HEK293 (cell line): Measurements from ENCODE around the gene SSBP3.

Experiments
- CTCF ChIA-PET: fragments of 350-600 bp; formaldehyde crosslinking; extraction: SDS; loops from one replicate; lab custom pipeline; 2021; ENCODE audit warnings: antibody characterized with exemption; lab: Yijun Ruan, JAX
- POLR2A ChIA-PET: fragments of 300-600 bp; formaldehyde crosslinking; extraction: SDS; loops from one replicate; lab custom pipeline; 2020; ENCODE audit warnings: antibody characterized with exemption, inconsistent platforms; lab: Yijun Ruan, JAX
- H3K27ac ChIP-seq: fragments of 200-500 bp; sonication (Bioruptor generic); 2 replicates; pipeline ENCODE4 v1.5.1; 2014; ENCODE audit warnings: low read depth, low read length, control low read depth, inconsistent platforms; ENCODE audit errors: extremely low read depth
- H3K36me3 ChIP-seq, 2 experiments: fragments of 200-500 bp in 1 of 2; sonication (Bioruptor generic) in 1 of 2; 1 replicate in 1 of 2; 2 replicates in 1 of 2; pipeline ENCODE4 v1.5.1; 2014 to 2017; ENCODE audit warnings: inconsistent platforms in 2 of 2, low read length in 2 of 2; ENCODE audit not compliant: control insufficient read depth in 2 of 2, insufficient read depth in 1 of 2
- H3K4me1 ChIP-seq: fragments of 200-500 bp; sonication (Bioruptor generic); 2 replicates; pipeline ENCODE4 v1.5.1; 2014; ENCODE audit warnings: mild to moderate bottlenecking, low read length, inconsistent platforms; ENCODE audit not compliant: control insufficient read depth, insufficient read depth
- H3K4me3 ChIP-seq: 2 replicates; pipeline ENCODE4 v1.5.1; 2011; ENCODE audit warnings: low read depth, mild to moderate bottlenecking, control low read depth, low read length, moderate library complexity
- H3K9me3 ChIP-seq: fragments of 200-500 bp; sonication (Bioruptor generic); 2 replicates; pipeline ENCODE4 v1.5.1; 2014; ENCODE audit warnings: low read depth, low read length, inconsistent platforms; ENCODE audit not compliant: control insufficient read depth, insufficient read depth
- INSM2 ChIP-seq: fragments of 450-650 bp; formaldehyde crosslinking; IDR thresholded peaks from 2 replicates; pipeline ENCODE4 v1.5.1; 2016; ENCODE audit warnings: missing biosample characterization, missing genetic modification characterization
- KLF1 ChIP-seq: fragments of 450-650 bp; formaldehyde crosslinking; IDR thresholded peaks from 2 replicates; pipeline ENCODE4 v1.5.1; 2016; ENCODE audit warnings: missing biosample characterization, missing genetic modification characterization
- PATZ1 ChIP-seq: fragments of 450-650 bp; formaldehyde crosslinking; IDR thresholded peaks from 2 replicates; pipeline ENCODE4 v1.5.1; 2016; ENCODE audit warnings: missing biosample characterization, missing genetic modification characterization
- PBX3 ChIP-seq: sonication (generic); formaldehyde crosslinking; IDR thresholded peaks from 2 replicates; pipeline ENCODE4 v1.8.1; 2022; ENCODE audit warnings: mild to moderate bottlenecking, moderate library complexity, missing genetic modification reagents
- TSHZ1 ChIP-seq: fragments of 450-650 bp; formaldehyde crosslinking; IDR thresholded peaks from 2 replicates; pipeline ENCODE4 v1.5.1; 2016; ENCODE audit warnings: missing biosample characterization, missing genetic modification characterization, borderline replicate concordance
- ZBTB17 ChIP-seq: fragments of 450-650 bp; formaldehyde crosslinking; IDR thresholded peaks from 2 replicates; pipeline ENCODE4 v1.5.1; 2016; ENCODE audit warnings: missing biosample characterization, missing genetic modification characterization
- ZFP3 ChIP-seq: fragments of 450-650 bp; formaldehyde crosslinking; IDR thresholded peaks from 2 replicates; pipeline ENCODE4 v1.5.1; 2016; ENCODE audit warnings: low read depth, missing biosample characterization, missing genetic modification characterization
- ZNF10 ChIP-seq: fragments of 450-650 bp; formaldehyde crosslinking; IDR thresholded peaks from 2 replicates; pipeline ENCODE4 v1.5.1; 2017; ENCODE audit warnings: missing biosample characterization, missing genetic modification characterization
- ZNF157 ChIP-seq: fragments of 450-650 bp; formaldehyde crosslinking; IDR thresholded peaks from 2 replicates; pipeline ENCODE4 v1.5.1; 2016; ENCODE audit warnings: missing biosample characterization, missing genetic modification characterization
- ZNF184 ChIP-seq: fragments of 450-650 bp; IDR thresholded peaks from 2 replicates; pipeline ENCODE4 v1.5.1; 2018; ENCODE audit warnings: missing biosample characterization, mild to moderate bottlenecking, missing genetic modification characterization
- ZNF302 ChIP-seq: fragments of 450-650 bp; formaldehyde crosslinking; IDR thresholded peaks from 2 replicates; pipeline ENCODE4 v1.5.1; 2016; ENCODE audit warnings: missing biosample characterization, missing genetic modification characterization, low read depth
- ZNF350 ChIP-seq: fragments of 450-650 bp; formaldehyde crosslinking; IDR thresholded peaks from 2 replicates; pipeline ENCODE4 v1.5.0; 2017; ENCODE audit warnings: missing biosample characterization, mild to moderate bottlenecking, missing genetic modification characterization
- ZNF558 ChIP-seq: fragments of 450-650 bp; formaldehyde crosslinking; IDR thresholded peaks from 2 replicates; pipeline ENCODE4 v1.5.1; 2016; ENCODE audit warnings: missing biosample characterization, missing genetic modification characterization
- ZNF560 ChIP-seq: fragments of 450-650 bp; formaldehyde crosslinking; IDR thresholded peaks from 2 replicates; pipeline ENCODE4 v1.5.1; 2017; ENCODE audit warnings: missing biosample characterization, missing genetic modification characterization, borderline replicate concordance
- ZNF658 ChIP-seq: fragments of 450-650 bp; formaldehyde crosslinking; IDR thresholded peaks from 2 replicates; pipeline ENCODE4; 2016; ENCODE audit warnings: missing biosample characterization, missing genetic modification characterization
- ZNF701 ChIP-seq: fragments of 450-650 bp; formaldehyde crosslinking; IDR thresholded peaks from 2 replicates; pipeline ENCODE4 v1.5.1; 2016; ENCODE audit warnings: missing biosample characterization, missing genetic modification characterization
- ZNF707 ChIP-seq: fragments of 450-650 bp; formaldehyde crosslinking; IDR thresholded peaks from 2 replicates; pipeline ENCODE4 v1.5.1; 2016; ENCODE audit warnings: missing biosample characterization, missing genetic modification characterization
- ZNF792 ChIP-seq: fragments of 450-650 bp; formaldehyde crosslinking; IDR thresholded peaks from 2 replicates; pipeline ENCODE4 v1.5.1; 2016; ENCODE audit warnings: missing biosample characterization, missing genetic modification characterization

The SSBP3 gene

GRCh38 chr1:54274881-54275280 lies 131.3 kb downstream of the SSBP3 start (continued):
- TF ChIP-seq PATZ1 (tag by site-specific recombination) (no peak), ZNF10 (no peak), ZNF707 (tag by site-specific recombination) (no peak), ZNF302 (tag by site-specific recombination) (no peak), INSM2 (tag by site-specific recombination) (no peak), PBX3 (no peak), ZNF792 (no peak), ZFP3 (no peak), ZNF558 (tag by site-specific recombination) (no peak)

GRCh38 chr1:54274448-54274847 lies 131.7 kb downstream of the SSBP3 start:
- Histone ChIP-seq H3K9me3 (no peaks in the 10 kb centered on the region), H3K4me1 (no peaks in the 10 kb centered on the region), H3K27ac (no peak overlapping the region), H3K4me3 (no peak overlapping the region), H3K36me3 (peaks cover 0 to 19% of the 10 kb centered on the region in 2 experiments; a peak in 1 of 3 replicates)
- TF ChIP-seq ZNF157 (tag by site-specific recombination), result no peak
- TF ChIP-seq ZNF701, result no peak
- TF ChIP-seq ZNF302 (tag by site-specific recombination), result no peak
- no peak for TF ChIP-seq ZNF560 (tag by site-specific recombination)
- TF ChIP-seq ZBTB17 (tag by site-specific recombination), result no peak
- no peak for TF ChIP-seq KLF1 (tag by site-specific recombination)
- TF ChIP-seq ZNF658 (tag by site-specific recombination), result no peak
- no peak for TF ChIP-seq ZNF184
- no peak for TF ChIP-seq TSHZ1 (tag by site-specific recombination)
- no peak for TF ChIP-seq ZNF350 (tag by site-specific recombination)
- CTCF ChIA-PET, result interaction anchor here (0.6 kb wide), 2 partner anchors 13 to 742 kb away, joined by 3 read pairs; no protein-coding TSS in a partner anchor
- POLR2A ChIA-PET, result interaction anchor here (0.7 kb wide), 1 partner anchor 39 kb away, joined by 3 read pairs; no protein-coding TSS in a partner anchor
